NCI-H82 treated with DMSO at 0.1 percent for 48 hours (cell line): ENCODE data around the gene DNLZ.

Source experiments
- DNase-seq: peaks from one replicate; lab custom pipeline; 2025; ENCODE audit not compliant: unreplicated experiment; lab: John Stamatoyannopoulos, UW

Gene DNLZ

DNA sequence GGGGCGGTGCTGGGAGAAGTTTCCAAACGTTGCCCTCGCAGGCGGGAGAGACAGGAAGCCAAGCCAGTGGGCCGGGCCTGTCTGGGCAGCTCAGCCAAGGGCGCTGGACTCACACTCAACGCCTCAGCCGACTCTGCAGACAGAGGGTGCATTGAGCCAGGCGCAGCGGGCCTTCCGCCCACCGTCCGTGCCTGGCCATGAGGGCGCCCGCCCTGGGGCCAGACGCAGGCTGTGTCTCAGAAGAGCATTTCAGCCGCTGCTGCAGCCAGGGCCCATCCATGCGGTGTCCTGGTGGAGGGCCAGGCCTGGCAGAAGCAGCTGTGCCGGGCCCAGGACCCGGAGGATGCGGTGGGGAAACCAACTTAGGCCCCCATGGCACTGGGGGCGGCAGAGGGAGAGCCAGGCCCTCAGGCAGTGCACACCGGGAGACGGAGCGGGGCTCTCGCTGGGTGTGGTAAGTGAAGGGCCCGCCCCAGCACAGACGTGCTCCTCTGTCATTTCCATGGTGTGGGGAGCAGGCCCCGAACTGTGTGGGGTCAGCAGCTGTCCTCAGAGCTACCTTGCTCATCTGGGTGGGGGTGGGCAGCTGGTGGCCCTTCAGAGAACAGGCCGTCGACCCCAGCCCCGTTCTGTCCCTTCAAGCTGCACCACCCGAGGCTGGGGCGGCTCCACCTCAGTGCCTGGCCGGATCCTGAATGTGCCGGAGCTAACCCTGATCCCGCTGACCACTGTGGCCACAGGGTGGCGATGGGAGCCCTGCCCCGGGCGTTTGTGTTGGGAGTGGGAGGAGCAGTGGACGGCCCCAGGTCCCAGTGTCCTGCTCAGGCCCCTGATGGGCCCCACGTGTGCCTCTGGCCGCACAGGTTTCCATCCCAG, 18.0 kb downstream of the DNLZ start:
- DNase-seq, result no peak

DNA sequence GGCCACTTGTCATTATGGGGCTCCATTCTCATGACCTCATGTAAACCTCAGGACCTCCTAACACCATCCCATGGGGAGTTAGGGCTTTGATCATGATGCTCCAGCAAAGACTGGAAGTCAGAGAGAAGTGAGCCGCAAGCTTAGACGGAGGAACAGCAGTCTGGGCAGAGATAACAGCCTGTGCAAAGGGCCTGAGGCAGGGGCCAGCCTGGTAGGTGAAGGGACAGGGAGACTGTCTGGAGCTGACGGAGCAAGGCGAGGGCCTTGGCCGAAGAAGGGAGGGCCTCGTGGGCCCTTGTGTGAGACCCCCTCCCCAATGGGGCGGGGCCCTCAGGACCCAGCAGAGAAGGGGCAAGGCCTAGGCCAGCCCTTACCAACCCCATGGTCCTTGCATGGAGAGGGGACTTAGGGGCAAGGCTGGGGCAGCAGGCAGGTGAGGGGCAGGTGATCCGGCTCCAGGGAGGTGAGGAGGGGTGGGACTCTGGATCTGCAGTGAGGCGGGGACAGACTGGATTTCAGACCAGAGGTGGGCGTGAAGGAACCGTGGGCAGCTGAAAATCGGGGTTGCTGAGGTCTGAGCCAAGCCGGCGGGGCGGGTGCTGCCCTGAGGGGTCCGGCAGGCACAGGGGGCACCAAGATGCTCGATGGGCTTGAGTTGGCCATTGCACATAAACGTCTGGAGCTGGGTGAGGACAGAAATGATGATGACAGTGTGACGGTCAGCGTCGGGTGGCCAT, 18.8 kb downstream of the DNLZ start:
- DNase-seq, result no peak

DNA sequence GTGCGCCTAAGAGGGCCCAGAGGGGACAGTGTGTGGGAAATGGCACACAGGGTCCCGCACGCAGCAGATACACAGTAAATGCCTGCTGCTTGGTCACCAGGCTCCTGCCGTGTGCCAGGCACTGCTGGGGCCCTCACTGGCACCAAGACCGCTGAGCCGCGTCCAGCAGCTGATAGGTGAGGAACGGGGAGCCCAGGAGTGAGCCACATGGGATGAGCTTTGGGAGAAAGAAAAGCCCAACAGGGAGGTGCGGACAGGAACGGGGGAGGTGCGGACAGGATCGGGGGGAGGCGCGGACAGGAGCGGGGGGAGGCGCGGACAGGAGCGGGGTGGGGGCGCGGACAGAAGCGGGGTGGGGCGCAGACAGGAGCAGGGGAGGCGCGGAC, 19.7 kb downstream of the DNLZ start:
- DNase-seq, result no peak

DNA sequence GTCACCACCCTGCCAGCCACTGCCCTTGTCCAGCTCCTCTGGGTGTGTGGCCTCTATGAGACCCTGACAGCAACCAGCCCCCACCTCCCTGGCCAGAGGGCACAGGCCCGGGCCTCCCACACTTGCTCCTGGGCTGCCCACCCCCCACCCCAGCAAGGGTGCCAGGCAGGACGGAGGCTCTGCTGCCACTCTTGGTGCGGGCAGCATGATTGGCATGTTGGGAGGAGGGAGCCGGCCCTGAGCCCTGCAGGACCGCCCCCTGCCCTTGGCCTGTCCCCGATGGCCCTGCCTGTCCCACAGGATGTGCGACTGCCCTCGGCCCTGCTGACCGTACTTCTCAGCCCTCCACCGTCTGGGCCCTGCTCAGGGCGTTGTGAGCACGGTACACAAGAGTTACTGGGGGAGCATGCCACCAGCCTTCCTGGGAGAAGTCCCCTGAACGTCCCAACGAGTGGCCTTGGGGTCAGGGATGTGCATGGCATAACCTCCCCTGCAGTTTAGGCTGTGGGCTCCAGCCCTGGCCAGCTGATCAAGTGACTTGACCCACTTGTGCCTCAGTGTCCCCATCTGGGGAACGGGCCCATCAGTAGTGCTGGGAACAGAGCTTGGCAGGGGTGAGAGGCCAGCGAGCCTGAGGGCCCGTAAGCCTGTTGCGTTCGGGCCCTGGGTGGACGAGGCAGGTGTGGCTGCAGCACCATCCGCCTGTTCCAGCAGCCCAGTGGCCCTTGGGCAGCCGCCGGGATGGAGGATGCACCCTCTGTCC, 20.2 kb downstream of the DNLZ start:
- no peak for DNase-seq

DNA sequence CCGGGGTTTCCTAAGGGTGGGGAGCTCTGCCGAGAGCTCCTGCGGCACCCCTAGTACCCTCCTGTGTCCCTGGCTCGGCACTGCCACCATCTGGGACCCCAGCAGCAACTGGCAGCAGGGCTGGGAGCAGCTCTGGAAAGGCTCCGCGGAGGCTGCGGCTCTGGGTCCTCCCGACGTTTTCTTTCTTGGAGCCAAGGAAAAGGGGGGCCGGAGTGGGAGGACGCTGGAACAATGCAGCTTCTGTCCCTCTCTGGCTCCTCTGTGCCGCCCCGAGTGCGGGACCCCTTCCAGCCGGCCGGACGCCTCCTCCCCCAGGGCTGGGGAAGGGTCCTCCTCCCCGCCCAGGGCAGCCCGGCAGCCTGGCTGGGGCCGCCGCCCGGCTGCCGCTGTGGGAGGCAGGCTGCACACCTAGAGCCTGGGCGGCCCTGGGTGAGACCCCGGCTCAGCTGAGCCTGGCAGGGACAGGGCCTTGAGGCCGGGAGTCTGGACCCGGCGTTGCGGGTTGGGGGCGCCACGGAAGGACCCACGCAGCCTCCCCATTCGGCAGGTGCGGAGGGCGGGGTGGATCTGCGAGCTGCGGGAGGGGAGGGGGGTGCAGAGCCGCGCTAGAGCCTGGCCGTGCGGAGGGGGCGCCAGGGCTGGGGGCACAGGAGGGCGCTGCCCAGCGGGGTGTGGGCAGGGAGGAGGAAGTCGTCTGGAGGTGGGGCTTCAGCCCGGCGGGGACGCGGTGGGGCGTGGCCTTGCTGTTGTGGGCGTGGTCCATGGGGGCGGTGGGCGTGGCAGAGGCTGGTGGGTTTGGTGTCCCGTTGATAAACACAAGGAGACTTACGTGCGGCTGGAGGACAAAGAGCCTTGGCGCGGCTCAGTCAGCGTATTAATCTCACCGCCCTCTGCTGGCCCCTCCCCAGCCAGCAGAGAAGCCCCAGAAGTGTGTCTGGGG, 21.1 kb downstream of the DNLZ start:
- DNase-seq, result no peak

DNA sequence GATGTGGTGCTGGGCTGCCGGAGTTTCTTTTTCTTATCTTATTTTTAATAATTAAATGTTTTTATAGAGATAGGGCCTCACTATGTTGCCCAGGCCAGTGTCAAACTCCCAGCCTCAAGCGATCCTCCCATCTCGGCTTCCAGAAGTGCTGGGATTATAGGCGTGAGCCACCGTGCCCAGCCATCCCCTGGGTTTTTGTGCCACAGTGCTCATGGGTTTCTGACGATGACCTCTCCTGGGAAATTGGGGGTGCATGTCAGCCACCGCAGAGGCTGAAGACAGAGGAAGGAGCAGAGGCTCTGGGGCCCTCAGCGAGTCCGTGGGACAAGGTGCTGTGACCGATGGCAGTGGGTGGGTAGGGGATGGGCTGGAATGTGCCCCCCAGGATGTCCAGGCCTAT, 21.8 kb downstream of the DNLZ start:
- DNase-seq, result no peak

DNA sequence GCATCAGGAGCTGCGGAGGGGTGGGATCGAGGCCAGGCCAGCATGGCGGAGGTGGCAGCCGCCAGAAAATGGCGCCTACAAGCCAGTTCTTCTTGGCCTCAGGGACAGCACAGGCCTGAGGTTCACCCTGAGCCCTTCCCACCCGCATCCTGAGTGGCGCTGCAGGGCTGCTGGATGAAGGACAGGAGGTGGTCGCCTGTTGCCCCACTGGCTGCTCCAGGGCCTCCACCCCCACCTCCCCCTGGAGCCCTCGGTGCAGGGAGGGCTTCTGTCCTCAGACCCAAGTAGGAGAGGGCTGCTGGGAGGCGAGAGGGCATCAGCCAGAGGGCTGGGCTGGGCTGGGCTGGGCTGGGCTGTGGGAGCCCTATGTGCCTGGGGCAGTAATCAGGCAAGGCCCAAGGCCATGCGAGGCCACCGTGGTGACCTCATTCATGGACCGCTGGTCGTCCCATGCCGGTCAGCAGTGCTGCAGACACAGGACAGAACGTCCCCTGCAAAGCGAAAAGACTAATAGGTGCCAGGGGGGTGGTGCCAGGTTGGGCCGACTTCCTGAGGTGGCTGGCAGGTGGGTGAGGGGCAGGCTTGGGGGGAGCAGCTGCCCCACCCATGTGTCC, 22.4 kb downstream of the DNLZ start:
- no peak for DNase-seq

DNA sequence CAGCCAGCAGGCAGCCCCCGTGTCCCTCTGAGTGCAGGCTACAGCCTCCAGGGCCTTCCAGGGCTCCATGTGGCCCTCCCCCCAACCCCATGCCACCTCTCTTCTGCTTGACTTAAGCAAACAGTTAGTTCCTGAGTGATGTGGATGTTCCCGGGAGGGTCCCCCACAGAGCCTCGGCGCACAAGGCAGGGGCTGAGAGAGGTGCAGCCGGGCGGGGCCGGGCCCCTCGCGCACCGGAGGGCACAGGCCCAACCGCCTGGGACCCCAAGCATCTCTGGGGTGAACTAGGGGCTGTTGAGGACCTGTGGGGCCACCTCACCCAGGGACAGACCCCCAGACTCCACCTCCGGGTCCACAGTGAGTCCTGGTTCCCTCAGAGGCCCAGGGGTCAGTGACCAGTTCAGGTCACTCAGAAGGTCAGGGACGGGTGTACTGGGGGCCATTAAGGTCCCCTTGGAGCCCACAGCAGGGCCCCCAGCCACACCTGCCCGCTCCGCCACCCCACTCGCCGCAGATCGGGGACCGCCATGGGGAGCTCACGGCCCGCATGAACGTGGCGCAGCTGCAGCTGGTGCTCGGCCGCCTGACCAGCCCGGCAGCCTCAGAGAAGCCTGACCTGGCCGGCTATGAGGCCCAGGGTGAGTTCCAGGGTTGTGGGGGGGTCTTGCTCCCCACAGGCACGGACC, 23.0 kb downstream of the DNLZ start:
- DNase-seq, result no peak

DNA sequence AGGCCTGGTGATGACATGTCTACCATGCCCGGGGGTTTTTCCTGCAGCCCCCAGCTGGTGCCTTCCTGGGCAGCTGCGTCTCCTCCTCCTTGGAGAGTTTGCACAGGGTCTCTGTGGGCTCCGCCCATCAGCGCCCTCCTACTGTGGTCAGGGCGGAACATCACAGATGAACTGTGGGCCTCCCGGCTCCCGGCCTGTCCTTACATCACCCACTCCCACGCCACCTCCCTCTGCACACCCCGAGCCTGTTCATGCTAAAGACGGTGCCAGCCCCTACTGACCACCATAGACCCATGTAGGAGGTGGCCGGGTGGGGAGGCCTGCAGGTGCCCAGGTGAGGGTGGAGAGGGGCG, 23.6 kb downstream of the DNLZ start:
- no peak for DNase-seq

DNA sequence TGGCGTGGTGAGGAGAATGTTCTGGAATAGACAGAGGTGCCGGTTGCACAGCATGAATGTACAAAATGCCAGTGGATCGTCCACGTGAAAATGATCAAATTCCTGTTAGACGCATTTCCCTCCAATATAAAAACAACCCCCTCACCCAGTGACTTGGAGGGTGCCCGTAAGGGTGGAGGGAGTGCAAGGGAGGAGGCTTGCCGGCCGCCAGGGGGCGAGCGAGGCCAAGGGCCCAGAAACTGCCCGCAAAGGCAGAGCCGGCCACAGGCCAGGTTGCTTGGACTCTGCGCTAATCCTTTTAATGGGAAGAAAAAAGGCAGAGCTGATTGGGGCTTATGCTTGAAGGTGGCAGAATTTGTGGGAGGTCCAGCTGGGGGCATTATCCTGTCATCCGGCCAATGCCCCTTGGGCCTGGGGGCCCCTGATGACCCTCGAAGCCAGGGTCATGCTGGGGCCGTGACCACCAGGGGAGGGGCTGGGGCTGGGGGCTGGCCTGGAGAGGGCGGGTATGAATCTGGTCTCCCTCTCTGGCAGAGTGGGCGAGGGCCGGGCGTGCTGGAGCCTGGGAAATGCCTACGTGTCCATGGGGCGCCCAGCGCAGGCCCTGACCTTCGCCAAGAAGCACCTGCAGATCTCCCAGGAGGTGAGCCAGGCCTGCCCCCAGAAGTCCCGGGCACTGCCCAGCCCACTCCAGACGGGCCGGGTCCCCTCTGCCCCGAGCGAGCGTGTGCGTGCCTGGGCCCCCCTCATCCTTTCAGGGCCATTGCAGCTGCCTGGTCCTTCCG, 24.2 kb downstream of the DNLZ start:
- DNase-seq, result peak; percentile 62

DNA sequence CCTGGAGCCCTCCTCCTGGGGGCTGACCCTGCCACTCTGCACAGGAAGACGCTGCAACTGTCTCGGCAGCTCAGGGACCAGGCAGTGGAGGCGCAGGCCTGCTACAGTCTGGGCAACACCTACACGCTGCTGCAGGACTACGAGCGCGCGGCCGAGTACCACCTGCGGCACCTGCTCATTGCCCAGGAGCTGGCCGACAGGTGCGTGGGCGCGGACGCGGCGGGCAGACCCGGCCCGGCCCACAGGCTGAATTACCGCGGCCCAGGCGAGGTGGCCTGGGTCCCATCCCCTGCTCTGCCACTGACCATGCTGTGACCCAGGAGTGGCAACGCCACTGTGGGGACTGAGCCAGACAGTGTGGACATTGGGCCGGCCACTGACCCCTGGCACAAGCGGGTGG, 25.0 kb downstream of the DNLZ start:
- DNase-seq, result no peak

DNA sequence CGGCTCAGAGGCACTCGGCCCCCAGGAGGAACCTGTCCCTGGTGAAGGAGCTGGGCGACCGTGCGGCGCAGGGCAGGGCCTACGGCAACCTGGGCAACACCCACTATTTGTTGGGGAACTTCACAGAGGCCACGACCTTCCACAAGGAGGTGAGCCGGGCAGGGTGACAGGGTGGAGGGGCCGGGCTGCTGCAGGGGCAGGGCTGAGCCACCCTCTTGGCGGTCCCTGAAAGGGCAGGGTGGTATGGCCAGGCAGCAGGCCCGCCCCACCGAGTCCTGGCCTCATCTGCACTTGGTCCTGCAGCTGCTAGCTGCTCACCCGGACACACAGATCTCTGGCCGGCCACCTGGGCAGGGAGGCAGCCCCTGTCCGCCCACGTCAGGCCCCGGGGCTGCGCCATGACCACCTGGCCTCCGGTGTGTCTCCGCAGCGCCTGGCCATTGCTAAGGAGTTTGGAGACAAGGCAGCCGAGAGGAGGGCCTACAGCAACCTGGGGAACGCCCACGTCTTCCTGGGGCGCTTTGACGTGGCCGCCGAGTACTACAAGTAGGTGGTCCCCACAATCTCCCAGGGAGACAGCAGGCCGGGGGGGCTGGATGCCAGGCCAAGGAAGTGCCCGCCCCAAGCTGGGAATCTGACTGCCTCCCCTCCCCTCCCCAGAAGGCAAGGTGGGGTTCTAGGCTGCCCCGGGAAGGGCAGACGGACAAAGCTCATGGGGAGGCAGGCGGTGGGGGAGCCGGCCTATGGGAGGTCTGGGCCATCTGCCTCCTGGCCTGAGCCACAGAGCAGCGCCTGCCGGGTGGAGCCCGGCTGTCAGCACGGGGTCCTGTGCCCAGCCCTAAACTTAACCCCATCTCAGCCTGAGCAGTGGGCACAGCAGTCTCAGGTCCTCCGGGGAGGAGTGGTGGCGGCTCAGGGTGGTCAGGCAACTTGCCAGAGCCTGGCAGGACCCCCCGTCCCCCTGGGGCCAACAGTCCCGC, 25.8 kb downstream of the DNLZ start:
- DNase-seq, result no peak

DNA sequence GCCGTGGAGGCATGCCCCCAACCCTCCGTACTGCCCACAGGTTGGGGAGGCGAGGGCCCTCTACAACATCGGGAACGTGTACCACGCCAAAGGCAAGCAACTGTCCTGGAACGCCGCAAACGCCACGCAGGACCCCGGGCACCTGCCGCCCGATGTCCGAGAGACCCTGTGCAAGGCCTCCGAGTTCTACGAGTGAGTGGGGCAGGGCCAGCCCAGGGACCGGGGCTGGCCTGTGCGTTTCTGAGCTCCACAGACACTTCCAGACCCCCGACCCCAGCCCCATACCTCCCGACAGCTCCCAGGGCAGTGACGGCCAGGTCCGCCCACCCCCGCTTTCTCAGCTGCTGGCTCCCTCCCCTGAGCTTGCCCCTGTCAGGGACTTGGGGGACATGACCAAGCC, 26.7 kb downstream of the DNLZ start:
- DNase-seq, result no peak

DNA sequence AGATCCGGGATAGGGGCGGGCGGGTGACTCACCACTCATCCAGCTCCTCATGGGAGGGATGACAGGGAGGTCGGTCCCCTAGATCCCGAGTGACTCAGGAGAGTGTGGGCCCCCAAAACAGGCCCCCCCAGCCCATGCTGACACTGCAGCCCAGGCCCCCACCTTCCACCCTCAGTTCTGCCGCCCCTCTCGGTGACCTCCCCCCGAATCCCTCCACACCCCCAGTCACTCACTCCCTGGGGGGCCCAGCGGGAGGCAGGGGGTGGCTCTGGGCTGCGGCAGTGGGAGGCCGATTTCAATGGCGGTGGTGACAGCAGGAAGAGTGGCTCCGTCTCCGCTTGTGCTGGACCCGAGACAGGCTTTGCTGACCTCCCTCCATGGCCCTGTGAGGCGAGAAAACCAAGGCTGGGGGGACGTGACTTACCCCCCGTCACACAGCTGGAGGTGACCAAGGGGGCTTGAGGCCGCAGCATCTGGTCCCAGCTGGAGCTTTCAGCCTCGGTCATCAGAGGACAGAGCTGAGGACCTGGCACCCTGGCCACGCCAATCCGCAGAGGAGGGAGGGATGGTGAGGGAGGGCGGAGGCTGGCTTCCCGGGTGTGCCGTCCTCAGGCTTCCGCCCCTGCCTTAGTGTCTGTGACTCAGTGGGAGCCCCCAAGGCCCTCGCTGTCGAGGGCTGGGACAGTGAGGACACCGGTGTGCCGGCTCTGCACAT, 27.2 kb downstream of the DNLZ start:
- DNase-seq, result no peak

DNA sequence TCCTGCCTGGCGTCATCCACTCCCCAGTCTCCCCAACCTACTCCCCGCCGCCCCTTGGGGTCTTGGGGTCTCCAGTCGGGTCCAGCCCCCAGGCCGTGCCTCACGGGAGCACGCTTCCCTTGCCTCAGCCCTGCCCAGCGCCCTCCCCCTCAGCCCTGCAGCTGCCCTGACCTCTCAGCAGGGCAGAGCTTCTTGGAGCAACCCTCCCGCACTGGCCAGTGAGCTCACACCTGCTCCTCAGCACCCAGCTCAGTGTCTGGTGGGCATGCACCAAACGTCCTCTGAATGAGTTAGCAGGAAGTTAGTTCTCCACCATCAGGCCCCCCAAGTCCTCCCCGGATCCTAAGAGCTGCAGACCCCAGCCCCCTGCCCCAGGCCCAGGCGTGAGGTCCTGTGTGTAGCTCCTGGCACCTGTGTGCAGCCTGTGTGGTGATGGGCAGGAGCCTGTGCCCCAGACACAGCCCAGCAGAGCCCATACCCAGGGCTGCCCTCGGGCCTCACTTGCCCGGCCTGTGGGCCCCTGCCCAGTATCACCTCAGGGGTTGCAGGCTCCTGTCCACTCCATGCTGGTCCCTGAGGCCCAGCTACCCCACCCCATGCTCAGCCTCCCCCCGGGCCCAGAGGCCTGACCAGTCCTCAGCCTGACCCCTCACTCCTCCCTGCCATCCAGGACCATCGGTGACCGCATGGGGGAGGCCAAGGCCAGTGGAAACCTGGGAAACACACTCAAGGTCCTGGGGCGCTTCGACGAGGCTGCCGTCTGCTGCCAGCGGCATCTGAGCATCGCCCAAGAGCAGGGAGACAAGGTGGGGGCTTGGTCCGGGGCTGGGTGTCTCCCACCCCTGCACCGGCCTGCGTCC, 28.0 kb downstream of the DNLZ start:
- no peak for DNase-seq

DNA sequence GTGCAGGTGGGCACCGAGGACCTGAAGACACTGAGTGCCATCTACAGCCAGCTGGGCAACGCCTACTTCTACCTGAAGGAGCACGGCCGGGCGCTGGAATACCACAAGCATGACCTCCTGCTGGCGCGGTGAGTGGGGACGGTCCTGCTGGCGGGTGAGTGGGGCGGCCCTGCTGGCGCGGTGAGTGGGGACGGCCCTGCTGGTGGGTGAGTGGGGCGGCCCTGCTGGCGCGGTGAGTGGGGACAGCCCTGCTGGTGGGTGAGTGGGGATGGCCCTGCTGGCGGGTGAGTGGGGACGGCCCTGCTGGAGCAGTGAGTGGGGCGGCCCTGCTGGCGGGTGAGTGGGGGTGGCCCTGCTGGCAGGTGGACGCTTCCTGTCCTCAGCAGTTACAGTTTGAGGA, 29.0 kb downstream of the DNLZ start:
- no peak for DNase-seq
